BLaER1 treated with 17β-estradiol and CSF1 and Interleukin-3, amounts not matched to agents 10 nM and 100 nM (cell line): ENCODE data around the gene BID.

Source experiments
- H3K27ac ChIP-seq, 11 experiments: shearing (Covaris generic); formaldehyde crosslinking; 2 replicates each; pipeline ENCODE4 v1.8.1; 2022
- H3K27me3 ChIP-seq, 11 experiments: shearing (Covaris generic); formaldehyde crosslinking; 2 replicates each; pipeline ENCODE4 v1.8.1; 2022
- H3K36me3 ChIP-seq, 11 experiments: shearing (Covaris generic); formaldehyde crosslinking; 2 replicates each; pipeline ENCODE4 v1.8.1; 2022
- H3K4me1 ChIP-seq, 10 experiments: shearing (Covaris generic); formaldehyde crosslinking; 2 replicates each; pipeline ENCODE4 v1.8.1; 2022
- H3K4me2 ChIP-seq, 11 experiments: shearing (Covaris generic); formaldehyde crosslinking; 2 replicates each; pipeline ENCODE4 v1.8.1; 2022
- H3K4me3 ChIP-seq, 10 experiments: shearing (Covaris generic); formaldehyde crosslinking; 2 replicates each; pipeline ENCODE4 v1.8.1; 2022
- H3K9ac ChIP-seq, 11 experiments: shearing (Covaris generic); formaldehyde crosslinking; 2 replicates each; pipeline ENCODE4 v1.8.1; 2022
- H3K9me3 ChIP-seq, 11 experiments: shearing (Covaris generic); formaldehyde crosslinking; replicated peaks in 1 of 11; 2 replicates each; pipeline ENCODE4 v1.8.1; 2022
- H4K20me1 ChIP-seq, 11 experiments: shearing (Covaris generic); formaldehyde crosslinking; 2 replicates each; pipeline ENCODE4 v1.8.1; 2022
- Cebpa-rat ChIP-seq, 11 experiments: shearing (Covaris generic); IDR thresholded peaks; 2 replicates each; pipeline ENCODE4 v1.8.1; 2022

The BID gene

DNA sequence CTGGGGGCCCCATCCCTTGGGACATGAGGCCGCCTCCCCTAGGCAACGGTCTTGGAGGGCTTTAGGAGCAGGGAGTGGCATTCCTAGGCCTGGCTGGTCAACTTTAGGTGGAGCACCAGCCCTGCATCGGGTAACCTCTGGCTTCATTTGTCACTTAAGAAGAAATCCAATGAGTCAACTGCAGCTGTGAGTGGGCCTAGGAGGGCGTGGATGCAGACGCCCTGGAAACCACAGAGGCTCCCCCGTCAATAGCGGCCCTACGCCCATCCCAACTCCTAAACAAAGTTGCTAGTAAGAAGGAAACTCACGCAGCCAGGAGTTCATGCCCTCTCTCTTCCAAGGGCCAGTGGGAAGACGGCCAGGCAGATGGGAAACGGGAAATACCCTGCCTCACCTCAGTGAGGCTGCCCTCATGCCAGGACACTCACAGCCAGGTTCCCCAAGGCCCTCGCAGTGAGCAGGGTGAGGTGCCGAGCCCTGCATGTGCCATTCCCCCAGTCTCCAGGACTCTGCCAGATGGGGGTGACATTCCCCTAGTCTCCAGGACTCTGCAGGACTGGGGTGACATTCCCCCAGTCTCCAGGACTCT is 20.8 kb downstream of the BID start:
- Histone ChIP-seq H4K20me1 (peaks cover 55 to 100% (median 97%) of the 10 kb centered on the region in 11 experiments), H3K27me3 (no peaks in the 10 kb centered on the region), H3K4me3 (no peak overlapping the region), H3K4me2 (peak overlapping the region in 10 of 11 experiments; percentile 2 to 52 (median 36); a peak in 14 of 22 replicates), H3K27ac (peak overlapping the region in 5 of 11 experiments; percentile 25 to 51 (median 38); a peak in 7 of 22 replicates), H3K9me3 (no peaks in the 10 kb centered on the region), H3K9ac (peak overlapping the region in 4 of 11 experiments; percentile 6 to 15 (median 7); a peak in 5 of 22 replicates), H3K4me1 (peaks cover 12 to 47% (median 28%) of the 10 kb centered on the region in 10 experiments; a peak in 19 of 20 replicates), H3K36me3 (peaks cover 15 to 58% (median 36%) of the 10 kb centered on the region in 11 experiments)
- TF ChIP-seq Cebpa-rat (IDR thresholded peaks at IDR 0.05) = no peak

DNA sequence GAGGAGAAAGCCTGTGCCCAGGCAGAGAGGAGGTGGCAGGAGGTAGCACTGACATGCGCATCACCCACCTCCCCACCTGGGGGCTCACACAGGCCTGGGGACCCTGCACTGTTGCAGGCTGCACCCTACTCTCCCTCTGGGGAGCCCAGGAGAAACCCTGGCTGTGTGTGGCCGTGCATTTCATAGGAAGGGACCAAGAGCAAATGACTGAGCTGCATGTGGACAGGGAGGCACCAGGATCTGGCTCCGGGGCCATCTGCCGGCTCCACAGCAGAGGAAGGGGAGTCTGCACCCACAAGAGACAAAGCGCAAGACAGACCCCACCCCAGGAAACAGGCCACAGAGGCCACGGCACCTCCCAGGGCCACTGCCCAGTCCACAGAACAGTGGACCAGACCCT is 22.7 kb downstream of the BID start:
- peaks cover 19 to 70% (median 40%) of the 10 kb centered on the region in 11 experiments; a peak in 21 of 22 replicates for H3K36me3 ChIP-seq
- H3K4me1 ChIP-seq = peaks cover 18 to 44% (median 28%) of the 10 kb centered on the region in 10 experiments
- no peaks in the 10 kb centered on the region for H3K27me3 ChIP-seq
- no peak overlapping the region for H3K4me2 ChIP-seq
- H3K4me3 ChIP-seq = no peak overlapping the region
- 0 out of 22 replicates have a peak overlapping the region, but pooled peaks of 2 of the 11 experiments have one; percentile 23 to 24 for H3K9ac ChIP-seq
- peak overlapping the region in 1 of 11 experiments; percentile 31; a peak in 2 of 22 replicates for H3K27ac ChIP-seq
- H4K20me1 ChIP-seq = peaks cover 53 to 99% (median 93%) of the 10 kb centered on the region in 11 experiments
- no peak for TF ChIP-seq Cebpa-rat (IDR thresholded peaks at IDR 0.05)
- no peaks in the 10 kb centered on the region for H3K9me3 ChIP-seq

DNA sequence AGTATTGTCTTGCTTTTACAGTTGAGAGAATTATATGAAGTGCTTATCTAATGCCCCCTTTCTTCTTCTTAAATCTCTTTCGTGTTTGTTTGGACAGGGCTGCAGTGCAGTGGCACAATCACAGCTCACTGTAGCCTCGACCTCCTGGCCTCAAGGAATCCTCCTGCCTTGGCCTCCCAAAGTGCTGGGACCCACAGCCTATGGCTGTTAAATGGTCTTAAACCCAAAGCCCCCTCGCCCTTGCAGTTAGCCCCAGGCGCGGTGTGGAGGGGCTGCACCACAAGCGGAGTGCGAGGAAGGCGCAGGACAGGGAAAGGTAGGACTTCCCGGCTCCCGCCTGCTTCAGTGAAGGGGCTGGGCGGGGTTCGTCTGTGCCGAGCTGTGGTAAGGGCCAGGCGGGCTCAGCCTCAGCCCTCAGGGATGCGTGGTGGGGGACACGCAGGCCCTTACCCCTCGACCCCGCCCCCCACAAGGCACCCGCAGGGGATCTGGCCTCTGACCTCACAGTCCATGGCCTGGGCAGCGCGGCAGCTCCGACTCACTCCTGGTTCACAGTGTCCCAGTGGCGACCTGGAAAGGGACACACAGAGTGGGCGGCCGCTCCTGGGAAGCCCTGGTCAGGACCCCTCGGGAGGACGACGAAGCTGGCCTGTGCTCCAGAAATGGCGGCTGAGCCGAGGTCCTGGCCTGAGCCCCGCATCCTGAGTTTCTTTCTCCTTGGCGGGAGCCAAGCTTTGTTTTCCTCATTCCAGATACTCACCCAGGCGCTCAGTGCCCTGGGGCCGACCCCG is 24.5 kb downstream of the BID start:
- H3K4me1 ChIP-seq = peaks cover 17 to 50% (median 41%) of the 10 kb centered on the region in 10 experiments
- peaks cover 60 to 100% (median 93%) of the 10 kb centered on the region in 11 experiments for H4K20me1 ChIP-seq
- no peak overlapping the region for H3K9ac ChIP-seq
- H3K4me2 ChIP-seq = no peak overlapping the region
- H3K4me3 ChIP-seq = no peak overlapping the region
- peaks cover 13 to 62% (median 41%) of the 10 kb centered on the region in 11 experiments; a peak in 20 of 22 replicates for H3K36me3 ChIP-seq
- no peaks in the 10 kb centered on the region for H3K27me3 ChIP-seq
- H3K9me3 ChIP-seq = no peaks in the 10 kb centered on the region
- H3K27ac ChIP-seq = peak overlapping the region in 1 of 11 experiments; percentile 16; a peak in 1 of 22 replicates
- TF ChIP-seq Cebpa-rat (IDR thresholded peaks at IDR 0.05) = no peak

DNA sequence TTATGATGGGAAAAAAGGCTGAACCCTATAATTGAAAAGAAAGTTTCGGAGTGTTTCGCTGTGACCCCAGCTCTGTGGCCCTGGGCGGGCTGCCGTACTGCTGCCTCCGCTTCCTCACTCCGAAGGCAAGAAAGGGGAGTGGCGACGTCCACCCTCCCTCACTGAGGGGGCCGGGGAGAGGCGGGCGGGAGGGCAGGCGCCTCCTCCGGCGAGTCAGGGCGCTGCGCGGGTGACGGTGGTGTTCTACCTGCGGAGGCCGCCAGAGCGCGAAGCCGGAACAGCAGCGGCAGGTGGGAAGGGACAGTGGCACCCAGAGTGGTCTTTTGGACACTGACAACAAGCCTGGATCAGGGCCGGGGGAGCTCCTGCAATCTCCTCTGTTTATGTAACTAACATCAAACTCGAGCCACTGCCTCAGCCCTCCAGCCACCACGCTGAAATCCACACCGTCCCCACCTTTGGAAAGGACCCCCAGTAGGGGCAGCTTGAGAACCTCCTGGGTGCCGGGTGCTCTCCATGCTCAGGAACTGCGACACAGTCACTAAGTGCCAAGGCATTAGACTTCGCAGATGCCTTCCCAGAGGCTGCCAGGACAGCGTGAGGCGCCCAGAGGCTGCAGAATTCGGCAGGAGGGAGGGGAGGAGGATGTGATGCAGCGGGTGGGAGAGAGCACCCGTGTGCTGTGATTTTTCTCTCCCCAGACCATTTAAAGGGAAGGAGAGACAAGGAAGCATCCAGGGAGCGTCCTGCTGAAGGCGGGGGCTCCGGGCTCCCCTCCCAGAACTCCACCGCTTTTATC is 25.5 kb downstream of the BID start:
- H3K4me3 ChIP-seq = no peak overlapping the region
- H3K36me3 ChIP-seq = peaks cover 10 to 63% (median 38%) of the 10 kb centered on the region in 11 experiments; a peak in 21 of 22 replicates
- H3K27ac ChIP-seq = no peak overlapping the region
- H3K9ac ChIP-seq = no peak overlapping the region
- peaks cover 61 to 100% (median 93%) of the 10 kb centered on the region in 11 experiments for H4K20me1 ChIP-seq
- H3K4me2 ChIP-seq = no peak overlapping the region
- no peak for TF ChIP-seq Cebpa-rat (IDR thresholded peaks at IDR 0.05)
- no peaks in the 10 kb centered on the region for H3K9me3 ChIP-seq
- peaks cover 7 to 52% (median 43%) of the 10 kb centered on the region in 10 experiments for H3K4me1 ChIP-seq
- no peaks in the 10 kb centered on the region for H3K27me3 ChIP-seq

DNA sequence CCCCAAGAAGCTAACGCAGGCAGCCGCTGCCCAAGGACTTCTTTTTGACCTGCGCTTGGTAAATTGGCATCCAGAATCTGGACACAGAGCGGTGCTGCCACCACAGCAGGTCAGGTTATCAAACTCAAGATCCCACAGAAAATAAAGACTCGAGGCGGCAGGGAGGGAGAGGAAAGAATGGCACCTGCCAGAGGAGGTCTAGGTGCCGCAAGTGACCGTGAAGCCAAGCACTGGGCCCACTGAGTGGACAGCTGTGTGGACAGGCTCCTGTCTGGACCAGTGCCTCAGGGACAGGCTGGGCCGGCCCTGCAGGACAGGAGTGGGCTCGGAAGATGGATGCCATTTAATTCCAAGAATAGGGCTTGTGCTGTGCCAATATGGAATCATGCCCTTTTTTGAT is 27.4 kb downstream of the BID start:
- no peaks in the 10 kb centered on the region for H3K27me3 ChIP-seq

DNA sequence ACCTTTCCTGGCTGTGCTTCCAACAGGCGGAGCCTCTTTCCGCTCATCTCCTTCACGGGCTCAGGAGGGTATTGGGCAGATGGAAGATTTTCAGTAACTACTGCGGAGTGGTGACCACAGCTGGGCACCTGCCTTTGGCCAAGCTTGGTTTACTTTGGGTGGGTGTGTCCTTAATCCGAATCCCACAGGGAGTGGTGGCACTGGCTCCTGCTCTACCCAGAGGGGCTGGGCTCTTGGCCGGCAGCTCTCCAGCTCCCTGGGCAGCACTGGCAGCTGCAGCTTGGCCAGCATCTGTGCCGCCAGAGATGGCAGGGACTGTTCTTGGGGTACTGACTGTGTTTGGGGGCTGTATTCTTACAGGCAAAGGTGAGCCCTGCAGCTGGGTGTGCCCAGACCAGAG is 29.8 kb downstream of the BID start:
- H3K9me3 ChIP-seq = no peaks in the 10 kb centered on the region
- peak overlapping the region in 7 of 11 experiments; percentile 19 to 67 (median 56); a peak in 11 of 22 replicates for H3K4me2 ChIP-seq
- H3K27ac ChIP-seq = no peak overlapping the region
- H3K36me3 ChIP-seq = peaks cover 39 to 88% (median 66%) of the 10 kb centered on the region in 11 experiments
- peak overlapping the region in 3 of 11 experiments; percentile 18 to 44 (median 35); a peak in 2 of 22 replicates for H3K9ac ChIP-seq
- H4K20me1 ChIP-seq = peaks cover 52 to 98% (median 85%) of the 10 kb centered on the region in 11 experiments
- no peak overlapping the region for H3K4me3 ChIP-seq
- no peaks in the 10 kb centered on the region for H3K27me3 ChIP-seq
- TF ChIP-seq Cebpa-rat (IDR thresholded peaks at IDR 0.05) = no peak
- peaks cover 0 to 43% (median 35%) of the 10 kb centered on the region in 10 experiments; a peak in 14 of 20 replicates for H3K4me1 ChIP-seq

More for the DNA sequence above, 27.4 kb downstream of the BID start:
- Histone ChIP-seq H3K27ac (peak overlapping the region in 1 of 11 experiments; percentile 29; a peak in 1 of 22 replicates), H3K9me3 (no peaks in the 10 kb centered on the region), H4K20me1 (peaks cover 61 to 100% (median 90%) of the 10 kb centered on the region in 11 experiments), H3K36me3 (peaks cover 20 to 73% (median 51%) of the 10 kb centered on the region in 11 experiments), H3K9ac (peak overlapping the region in 1 of 11 experiments; percentile 21; a peak in 1 of 22 replicates), H3K4me2 (peak overlapping the region in 5 of 11 experiments; percentile 10 to 66 (median 47); a peak in 3 of 22 replicates), H3K4me1 (peaks cover 0 to 47% (median 39%) of the 10 kb centered on the region in 10 experiments; a peak in 15 of 20 replicates), H3K4me3 (no peak overlapping the region)
- no peak for TF ChIP-seq Cebpa-rat (IDR thresholded peaks at IDR 0.05)

DNA sequence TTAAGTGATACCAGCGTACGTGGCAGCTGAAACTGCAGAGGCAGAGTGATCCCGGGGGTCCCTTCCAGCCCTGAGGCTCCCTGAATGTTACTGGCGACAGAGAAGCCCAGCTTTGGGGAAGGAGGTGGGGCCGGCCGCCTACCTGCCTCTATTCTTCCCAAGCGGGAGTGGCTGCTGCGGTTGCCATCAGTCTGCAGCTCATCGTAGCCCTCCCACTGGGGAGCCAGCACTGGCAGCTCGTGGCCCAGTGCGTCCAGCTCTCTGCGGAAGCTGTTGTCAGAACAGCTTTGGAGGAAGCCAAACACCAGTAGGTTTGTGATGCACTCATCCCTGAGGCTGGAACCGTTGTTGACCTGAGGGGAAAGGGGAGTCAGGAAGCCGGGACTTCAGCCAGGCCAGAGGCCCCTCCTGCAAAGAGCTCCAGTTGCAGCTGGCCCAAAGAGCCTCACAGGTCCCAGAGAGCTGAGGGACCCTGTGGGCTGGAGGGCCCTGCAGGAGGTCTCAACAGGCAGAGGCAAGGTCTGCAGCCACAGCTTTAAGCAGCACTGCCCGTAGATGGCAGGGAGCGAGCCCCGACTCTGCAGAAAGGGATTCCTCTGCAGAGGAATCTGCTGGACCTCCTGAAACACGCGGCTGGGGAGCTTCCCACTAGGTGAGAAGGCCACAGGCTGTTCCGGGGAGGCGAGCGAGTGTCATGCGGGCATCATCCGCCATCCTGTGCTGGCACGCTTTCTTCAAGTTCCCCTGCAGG is 30.4 kb downstream of the BID start:
- Histone ChIP-seq H3K9ac (peak overlapping the region in 1 of 11 experiments; percentile 18; a peak in 2 of 22 replicates), H3K27ac (no peak overlapping the region), H3K27me3 (no peaks in the 10 kb centered on the region), H3K4me1 (peaks cover 0 to 43% (median 35%) of the 10 kb centered on the region in 10 experiments; a peak in 14 of 20 replicates), H3K9me3 (no peaks in the 10 kb centered on the region), H4K20me1 (peaks cover 47 to 98% (median 86%) of the 10 kb centered on the region in 11 experiments), H3K4me2 (peak overlapping the region in 6 of 11 experiments; percentile 47 to 67 (median 59); a peak in 9 of 22 replicates), H3K36me3 (peaks cover 41 to 88% (median 66%) of the 10 kb centered on the region in 11 experiments), H3K4me3 (no peak overlapping the region)
- TF ChIP-seq Cebpa-rat (IDR thresholded peaks at IDR 0.05) = no peak
